A172 (cell line): Measurements from ENCODE around the gene RHBG. TPM values are rescaled to one million over a fixed set of nuclear protein-coding genes. Genes with fewer than 3 reads are reported as not detected.

Experiments used
- DNase-seq: peaks from one replicate; pipeline ENCODE4 v3.0.0-alpha.2; 2015; ENCODE audit warnings: low spot score
- total RNA-seq: library from RNA; depleted of rRNA; stranded (reverse); fragments of >200 nt; shearing (Covaris generic); gene quantifications from 2 replicates; pipeline ENCODE4 v1.2.3, GENCODE V29; 2014

The RHBG gene
- total RNA-seq, 1 experiment from 2014 or later = not detected

- no peak for DNase-seq
These were observed 17.3 kb downstream of the RHBG start for GRCh38 chr1:156386134-156386901.

- no peak for DNase-seq
These were observed 18.2 kb downstream of the RHBG start for GRCh38 chr1:156386949-156387869.

- no peak for DNase-seq
These were observed 18.8 kb downstream of the RHBG start for GRCh38 chr1:156387870-156388173.

GRCh38 chr1:156388174-156389137, 19.4 kb downstream of the RHBG start:
- DNase-seq = no peak

GRCh38 chr1:156389311-156389710, 20.3 kb downstream of the RHBG start:
- DNase-seq = no peak

- DNase-seq = no peak
These were observed 21.7 kb downstream of the RHBG start for GRCh38 chr1:156390469-156391365.

GRCh38 chr1:156391366-156391677, 22.3 kb downstream of the RHBG start:
- no peak for DNase-seq

- DNase-seq = no peak
These were observed 22.7 kb downstream of the RHBG start for GRCh38 chr1:156391701-156392100.

GRCh38 chr1:156392452-156392853, 23.4 kb downstream of the RHBG start:
- DNase-seq = no peak

- DNase-seq = no peak
These were observed 24.1 kb downstream of the RHBG start for GRCh38 chr1:156393095-156393494.

- no peak for DNase-seq
These were observed 25.1 kb downstream of the RHBG start for GRCh38 chr1:156394082-156394481.

GRCh38 chr1:156394835-156395461, 25.9 kb downstream of the RHBG start:
- DNase-seq = no peak

GRCh38 chr1:156399355-156400125, 30.5 kb downstream of the RHBG start:
- DNase-seq = peak; percentile 60

- no peak for DNase-seq
These were observed 31.4 kb downstream of the RHBG start for GRCh38 chr1:156400191-156400935.

GRCh38 chr1:156401041-156401574, 32.1 kb downstream of the RHBG start:
- no peak for DNase-seq

- DNase-seq = no peak
These were observed 32.7 kb downstream of the RHBG start for GRCh38 chr1:156401681-156402081.

GRCh38 chr1:156402331-156403020, 33.5 kb downstream of the RHBG start:
- no peak for DNase-seq

GRCh38 chr1:156405670-156406069, 36.7 kb downstream of the RHBG start:
- DNase-seq = no peak
